Liver (tissue), 9 donors: ENCODE results near the gene HERPUD2. TPM values are rescaled to one million over a fixed set of nuclear protein-coding genes. Genes with fewer than 3 reads are reported as not detected.

Source experiments
- DNase-seq: peaks from one replicate; pipeline ENCODE4 v3.0.0-alpha.2; 2017; ENCODE audit warnings: low spot score
- H3K27ac ChIP-seq, 2 donors: one replicate each; pipeline ENCODE4 v1.7.0; 2013; ENCODE audit warnings: inconsistent platforms in 2 of 2, low read length in 2 of 2, control low read depth in 1 of 2, low read depth in 1 of 2, mild to moderate bottlenecking in 1 of 2
- H3K27me3 ChIP-seq, 4 donors: one replicate each; pipeline versions ENCODE4 v1.6.1 to v1.7.0; 2013; ENCODE audit warnings: low read length in 3 of 4, inconsistent platforms in 1 of 4, mild to moderate bottlenecking in 1 of 4, moderate library complexity in 1 of 4; ENCODE audit not compliant: control insufficient read depth in 4 of 4, insufficient read depth in 4 of 4
- H3K36me3 ChIP-seq, 4 donors: one replicate each; pipeline versions ENCODE4 v1.6.1 to v1.7.0; 2013; ENCODE audit warnings: low read length in 3 of 4, mild to moderate bottlenecking in 3 of 4, low read depth in 1 of 4, moderate library complexity in 1 of 4; ENCODE audit not compliant: control insufficient read depth in 4 of 4, insufficient read depth in 3 of 4
- H3K4me1 ChIP-seq, 4 donors: one replicate each; pipeline versions ENCODE4 v1.6.1 to v1.7.0; 2013; ENCODE audit warnings: low read length in 3 of 4, mild to moderate bottlenecking in 3 of 4, moderate library complexity in 1 of 4; ENCODE audit not compliant: control insufficient read depth in 4 of 4, insufficient read depth in 4 of 4
- H3K4me3 ChIP-seq, 3 donors: one replicate each; pipeline versions ENCODE4 v1.6.1 to v1.7.0; 2013; ENCODE audit warnings: low read length in 3 of 3, control low read depth in 1 of 3, low read depth in 1 of 3, mild to moderate bottlenecking in 1 of 3
- H3K9ac ChIP-seq, 2 donors: one replicate each; pipeline ENCODE4 v1.7.0; 2013; ENCODE audit warnings: low read length in 2 of 2, mild to moderate bottlenecking in 2 of 2, moderate library complexity in 2 of 2, control low read depth in 1 of 2, low read depth in 1 of 2
- H3K9me3 ChIP-seq, 4 donors: one replicate each; pipeline versions ENCODE4 v1.6.1 to v1.7.0; 2013; ENCODE audit warnings: low read length in 3 of 4; ENCODE audit not compliant: control insufficient read depth in 4 of 4
- EGR1 ChIP-seq, 2 donors: IDR thresholded peaks; 2 replicates each; pipeline ENCODE4 v1.6.1; 2016 to 2018; ENCODE audit warnings: antibody characterized with exemption in 2 of 2, low read depth in 2 of 2
- FOXA1 ChIP-seq: IDR thresholded peaks from 2 replicates; pipeline ENCODE4 v1.6.1; 2016; ENCODE audit warnings: antibody characterized with exemption
- FOXA2 ChIP-seq: IDR thresholded peaks from 2 replicates; pipeline ENCODE4 v1.6.1; 2016; ENCODE audit warnings: antibody characterized with exemption
- GABPA ChIP-seq, 2 donors: IDR thresholded peaks in 1 of 2; conservative IDR thresholded peaks in 1 of 2; 2 replicates each; pipeline ENCODE4 v1.6.1; 2016; ENCODE audit warnings: antibody characterized with exemption in 2 of 2, mild to moderate bottlenecking in 1 of 2, moderate library complexity in 1 of 2
- HNF4A ChIP-seq, 2 donors: conservative IDR thresholded peaks; 2 replicates each; pipeline ENCODE4 v1.6.1; 2016; ENCODE audit warnings: antibody characterized with exemption in 2 of 2, mild to moderate bottlenecking in 2 of 2
- HNF4G ChIP-seq: IDR thresholded peaks from 2 replicates; pipeline ENCODE4 v1.6.1; 2016; ENCODE audit warnings: antibody characterized with exemption
- JUND ChIP-seq, 2 donors: IDR thresholded peaks; 2 replicates each; pipeline ENCODE4 v1.6.1; 2016; ENCODE audit warnings: antibody characterized with exemption in 2 of 2
- NR2F2 ChIP-seq: IDR thresholded peaks from 2 replicates; pipeline ENCODE4 v1.6.1; 2016; ENCODE audit warnings: antibody characterized with exemption
- RAD21 ChIP-seq, 2 donors: IDR thresholded peaks; 2 replicates each; pipeline ENCODE4 v1.6.1; 2016; ENCODE audit warnings: antibody characterized with exemption in 2 of 2, mild to moderate bottlenecking in 2 of 2
- RXRA ChIP-seq, 2 donors: IDR thresholded peaks; 2 replicates each; pipeline ENCODE4 v1.6.1; 2017 to 2018; ENCODE audit warnings: antibody characterized with exemption in 2 of 2, mild to moderate bottlenecking in 1 of 2
- SP1 ChIP-seq: IDR thresholded peaks from 2 replicates; pipeline ENCODE4 v1.6.1; 2018; ENCODE audit warnings: antibody characterized with exemption, mild to moderate bottlenecking
- TAF1 ChIP-seq: conservative IDR thresholded peaks from 2 replicates; pipeline ENCODE4 v1.6.1; 2016; ENCODE audit warnings: antibody characterized with exemption, mild to moderate bottlenecking
- YY1 ChIP-seq: IDR thresholded peaks from 2 replicates; pipeline ENCODE4 v1.6.1; 2016; ENCODE audit warnings: antibody characterized with exemption, mild to moderate bottlenecking
- WGBS: extraction: QIAGEN DNeasy Blood & Tissue Kit; methylation state at CpG from one replicate; pipeline ENCODE4 v1.1.7; 2013; 5-methylcytosine and 5-hydroxymethylcytosine counted together
- polyA plus RNA-seq, 2 donors: library from polyadenylated mRNA; stranded (reverse) in 1 of 2; unstranded in 1 of 2; fragments of 200-250 nt in 1 of 2; fragments of >200 nt in 1 of 2; fragmentation: Nextera tagmentation in 1 of 2; extraction: Ambion mirVana in 1 of 2; gene quantifications; one replicate each; pipeline versions ENCODE4 v1.2.1 to v1.2.3, GENCODE V29; 2013 to 2015
- total RNA-seq, 2 donors: library from RNA; depleted of rRNA; stranded (reverse); fragments of >200 nt; gene quantifications; one replicate each; pipeline ENCODE4 v1.2.3, GENCODE V29; 2014
- TF ChIP-seq, protein P1 (sequence below): IDR thresholded peaks from 2 replicates; pipeline ENCODE4 v1.6.1; 2016; ENCODE audit warnings: antibody characterized with exemption
- TF ChIP-seq, protein P2 (sequence below): IDR thresholded peaks from 2 replicates; pipeline ENCODE4 v1.6.1; 2016; ENCODE audit warnings: antibody characterized with exemption
- TF ChIP-seq, protein P3 (sequence below): IDR thresholded peaks from 2 replicates; pipeline ENCODE4 v1.6.1; 2016; ENCODE audit warnings: antibody characterized with exemption, mild to moderate bottlenecking
- TF ChIP-seq, protein P4 (sequence below): fragments of 150-350 bp; IDR thresholded peaks from 2 replicates; pipeline ENCODE4 v1.5.1; 2017; ENCODE audit warnings: improper control_type of control experiment, low read depth, low read length; ENCODE audit not compliant: missing input control
- TF ChIP-seq, protein P5 (sequence below): IDR thresholded peaks from 2 replicates; pipeline ENCODE4 v1.6.1; 2016; ENCODE audit warnings: antibody characterized with exemption
- donor health status: healthy.
- donor health status: healthy.
- donor health status: healthy.
- donor health status: healthy.
- donor health status: healthy.

HERPUD2 gene
- total and polyA plus RNA-seq, 4 donors = 9.7 to 22.0 (median 13.7) TPM

DNA sequence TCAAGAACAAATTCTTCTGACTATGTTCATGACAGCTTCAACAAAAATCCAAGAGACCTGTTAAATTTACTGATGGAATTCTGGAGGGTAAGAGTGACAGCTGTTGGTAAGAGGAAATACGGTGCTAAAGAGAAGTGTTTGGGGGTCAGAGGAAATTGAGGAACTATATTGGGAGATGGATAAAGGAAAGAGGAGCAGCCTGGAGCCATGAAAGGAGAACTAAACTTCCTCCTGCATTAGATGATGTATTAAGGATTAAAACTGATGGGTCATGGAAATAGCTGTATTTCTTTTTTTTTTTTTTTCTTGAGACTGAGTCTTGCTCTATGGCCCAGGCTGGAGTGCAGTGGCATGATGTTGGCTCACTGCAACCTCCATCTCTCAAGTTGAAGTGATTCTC, 95.3 kb downstream of the HERPUD2 start (continued):
- TF ChIP-seq EGR1 (IDR thresholded peaks at IDR 0.05; ENCODE audit: low read depth in 2 of 2) (no peak), NR2F2 (no peak), YY1 (no peak), HNF4A (conservative IDR thresholded peaks at IDR 0.05) (no peak), FOXA1 (no peak)

DNA sequence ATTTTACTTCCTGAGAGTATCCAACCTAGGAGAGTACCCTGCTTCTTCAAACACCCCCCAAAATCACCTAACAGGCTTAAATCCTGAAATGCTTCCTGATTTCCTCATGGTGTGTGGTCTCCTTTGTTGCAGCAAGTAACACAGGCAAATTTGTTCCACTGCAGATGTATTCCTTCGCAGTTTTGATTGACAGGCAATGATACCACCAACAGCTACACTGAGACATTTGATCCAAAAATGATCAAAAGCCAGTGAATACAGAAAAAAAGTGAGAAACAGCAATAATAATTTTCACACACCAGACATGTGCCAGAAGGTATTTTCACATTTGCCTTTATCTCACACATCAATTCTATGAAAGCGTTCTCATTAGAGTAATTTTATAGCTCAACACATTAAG, 95.9 kb downstream of the HERPUD2 start:
- 50% methylated on average over 2 of the region's 2 CpGs for WGBS
- H3K9me3 ChIP-seq = no peaks in the 10 kb centered on the region
- no peak overlapping the region for H3K4me3 ChIP-seq
- H3K27ac ChIP-seq = no peak overlapping the region
- DNase-seq = no peak
- TF ChIP-seq TAF1 (no peak), FOXA2 (no peak), GABPA (IDR thresholded peaks at IDR 0.05 in 1 of 2, conservative IDR thresholded peaks at IDR 0.05 in 1 of 2) (no peak), RXRA (IDR thresholded peaks at IDR 0.05) (no peak), SP1 (no peak), RAD21 (IDR thresholded peaks at IDR 0.05) (no peak), NR2F2 (no peak), YY1 (no peak), EGR1 (IDR thresholded peaks at IDR 0.05; ENCODE audit: low read depth in 2 of 2) (no peak), FOXA1 (no peak), HNF4G (no peak), JUND (IDR thresholded peaks at IDR 0.05) (no peak), HNF4A (conservative IDR thresholded peaks at IDR 0.05) (no peak)
- TF ChIP-seq, protein P1, sequence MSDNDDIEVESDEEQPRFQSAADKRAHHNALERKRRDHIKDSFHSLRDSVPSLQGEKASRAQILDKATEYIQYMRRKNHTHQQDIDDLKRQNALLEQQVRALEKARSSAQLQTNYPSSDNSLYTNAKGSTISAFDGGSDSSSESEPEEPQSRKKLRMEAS = no peak
- TF ChIP-seq, protein P2, sequence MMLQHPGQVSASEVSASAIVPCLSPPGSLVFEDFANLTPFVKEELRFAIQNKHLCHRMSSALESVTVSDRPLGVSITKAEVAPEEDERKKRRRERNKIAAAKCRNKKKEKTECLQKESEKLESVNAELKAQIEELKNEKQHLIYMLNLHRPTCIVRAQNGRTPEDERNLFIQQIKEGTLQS = no peak
- TF ChIP-seq, protein P3, sequence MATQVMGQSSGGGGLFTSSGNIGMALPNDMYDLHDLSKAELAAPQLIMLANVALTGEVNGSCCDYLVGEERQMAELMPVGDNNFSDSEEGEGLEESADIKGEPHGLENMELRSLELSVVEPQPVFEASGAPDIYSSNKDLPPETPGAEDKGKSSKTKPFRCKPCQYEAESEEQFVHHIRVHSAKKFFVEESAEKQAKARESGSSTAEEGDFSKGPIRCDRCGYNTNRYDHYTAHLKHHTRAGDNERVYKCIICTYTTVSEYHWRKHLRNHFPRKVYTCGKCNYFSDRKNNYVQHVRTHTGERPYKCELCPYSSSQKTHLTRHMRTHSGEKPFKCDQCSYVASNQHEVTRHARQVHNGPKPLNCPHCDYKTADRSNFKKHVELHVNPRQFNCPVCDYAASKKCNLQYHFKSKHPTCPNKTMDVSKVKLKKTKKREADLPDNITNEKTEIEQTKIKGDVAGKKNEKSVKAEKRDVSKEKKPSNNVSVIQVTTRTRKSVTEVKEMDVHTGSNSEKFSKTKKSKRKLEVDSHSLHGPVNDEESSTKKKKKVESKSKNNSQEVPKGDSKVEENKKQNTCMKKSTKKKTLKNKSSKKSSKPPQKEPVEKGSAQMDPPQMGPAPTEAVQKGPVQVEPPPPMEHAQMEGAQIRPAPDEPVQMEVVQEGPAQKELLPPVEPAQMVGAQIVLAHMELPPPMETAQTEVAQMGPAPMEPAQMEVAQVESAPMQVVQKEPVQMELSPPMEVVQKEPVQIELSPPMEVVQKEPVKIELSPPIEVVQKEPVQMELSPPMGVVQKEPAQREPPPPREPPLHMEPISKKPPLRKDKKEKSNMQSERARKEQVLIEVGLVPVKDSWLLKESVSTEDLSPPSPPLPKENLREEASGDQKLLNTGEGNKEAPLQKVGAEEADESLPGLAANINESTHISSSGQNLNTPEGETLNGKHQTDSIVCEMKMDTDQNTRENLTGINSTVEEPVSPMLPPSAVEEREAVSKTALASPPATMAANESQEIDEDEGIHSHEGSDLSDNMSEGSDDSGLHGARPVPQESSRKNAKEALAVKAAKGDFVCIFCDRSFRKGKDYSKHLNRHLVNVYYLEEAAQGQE = no peak
- TF ChIP-seq, protein P4, sequence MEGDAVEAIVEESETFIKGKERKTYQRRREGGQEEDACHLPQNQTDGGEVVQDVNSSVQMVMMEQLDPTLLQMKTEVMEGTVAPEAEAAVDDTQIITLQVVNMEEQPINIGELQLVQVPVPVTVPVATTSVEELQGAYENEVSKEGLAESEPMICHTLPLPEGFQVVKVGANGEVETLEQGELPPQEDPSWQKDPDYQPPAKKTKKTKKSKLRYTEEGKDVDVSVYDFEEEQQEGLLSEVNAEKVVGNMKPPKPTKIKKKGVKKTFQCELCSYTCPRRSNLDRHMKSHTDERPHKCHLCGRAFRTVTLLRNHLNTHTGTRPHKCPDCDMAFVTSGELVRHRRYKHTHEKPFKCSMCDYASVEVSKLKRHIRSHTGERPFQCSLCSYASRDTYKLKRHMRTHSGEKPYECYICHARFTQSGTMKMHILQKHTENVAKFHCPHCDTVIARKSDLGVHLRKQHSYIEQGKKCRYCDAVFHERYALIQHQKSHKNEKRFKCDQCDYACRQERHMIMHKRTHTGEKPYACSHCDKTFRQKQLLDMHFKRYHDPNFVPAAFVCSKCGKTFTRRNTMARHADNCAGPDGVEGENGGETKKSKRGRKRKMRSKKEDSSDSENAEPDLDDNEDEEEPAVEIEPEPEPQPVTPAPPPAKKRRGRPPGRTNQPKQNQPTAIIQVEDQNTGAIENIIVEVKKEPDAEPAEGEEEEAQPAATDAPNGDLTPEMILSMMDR = no peak
- TF ChIP-seq, protein P5, sequence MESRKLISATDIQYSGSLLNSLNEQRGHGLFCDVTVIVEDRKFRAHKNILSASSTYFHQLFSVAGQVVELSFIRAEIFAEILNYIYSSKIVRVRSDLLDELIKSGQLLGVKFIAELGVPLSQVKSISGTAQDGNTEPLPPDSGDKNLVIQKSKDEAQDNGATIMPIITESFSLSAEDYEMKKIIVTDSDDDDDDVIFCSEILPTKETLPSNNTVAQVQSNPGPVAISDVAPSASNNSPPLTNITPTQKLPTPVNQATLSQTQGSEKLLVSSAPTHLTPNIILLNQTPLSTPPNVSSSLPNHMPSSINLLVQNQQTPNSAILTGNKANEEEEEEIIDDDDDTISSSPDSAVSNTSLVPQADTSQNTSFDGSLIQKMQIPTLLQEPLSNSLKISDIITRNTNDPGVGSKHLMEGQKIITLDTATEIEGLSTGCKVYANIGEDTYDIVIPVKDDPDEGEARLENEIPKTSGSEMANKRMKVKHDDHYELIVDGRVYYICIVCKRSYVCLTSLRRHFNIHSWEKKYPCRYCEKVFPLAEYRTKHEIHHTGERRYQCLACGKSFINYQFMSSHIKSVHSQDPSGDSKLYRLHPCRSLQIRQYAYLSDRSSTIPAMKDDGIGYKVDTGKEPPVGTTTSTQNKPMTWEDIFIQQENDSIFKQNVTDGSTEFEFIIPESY = no peak
- H3K9ac ChIP-seq = no peak overlapping the region
- H3K36me3 ChIP-seq = no peaks in the 10 kb centered on the region
- no peaks in the 10 kb centered on the region for H3K27me3 ChIP-seq
- no peaks in the 10 kb centered on the region for H3K4me1 ChIP-seq
